ENCODE measurements around the gene ADA.

The ADA gene

GRCh38 chr20:44609516-44610312 is 41.8 kb downstream of the ADA start:
- H3K4me3 ChIP-seq (ENCODE audit: low read depth, low read length), result no peak overlapping the region
- DNase-seq (ENCODE audit: low read depth), result no peak

- no peak for DNase-seq (ENCODE audit: low read depth)
These were observed 42.4 kb downstream of the ADA start for GRCh38 chr20:44609006-44609515.

GRCh38 chr20:44606725-44607441 is 44.6 kb downstream of the ADA start:
- H3K4me3 ChIP-seq (ENCODE audit: low read depth, low read length), result no peak overlapping the region
- no peak for DNase-seq (ENCODE audit: low read depth)

More at GRCh38 chr20:44609006-44609515, 42.4 kb downstream of the ADA start:
- no peak overlapping the region for H3K4me3 ChIP-seq (ENCODE audit: low read depth, low read length)

- no peak for DNase-seq (ENCODE audit: low read depth)
- H3K4me3 ChIP-seq (ENCODE audit: low read depth, low read length), result no peak overlapping the region
These were observed 48.2 kb downstream of the ADA start for GRCh38 chr20:44603327-44603726.

- DNase-seq (ENCODE audit: low read depth), result peak; percentile 58
- H3K4me3 ChIP-seq (ENCODE audit: low read depth, low read length), result no peak overlapping the region
These were observed 49.7 kb downstream of the ADA start for GRCh38 chr20:44601801-44602204.

- no peak overlapping the region for H3K4me3 ChIP-seq (ENCODE audit: low read depth, low read length)
- no peak for DNase-seq (ENCODE audit: low read depth)
These were observed 50.2 kb downstream of the ADA start for GRCh38 chr20:44601236-44601671.

- no peak for DNase-seq (ENCODE audit: low read depth)
- no peak overlapping the region for H3K4me3 ChIP-seq (ENCODE audit: low read depth, low read length)
These were observed 50.7 kb downstream of the ADA start for GRCh38 chr20:44600758-44601201.

- DNase-seq (ENCODE audit: low read depth), result no peak
- H3K4me3 ChIP-seq (ENCODE audit: low read depth, low read length), result no peak overlapping the region
These were observed 51.2 kb downstream of the ADA start for GRCh38 chr20:44600301-44600700.

GRCh38 chr20:44599715-44600114 is 51.8 kb downstream of the ADA start:
- H3K4me3 ChIP-seq (ENCODE audit: low read depth, low read length), result no peak overlapping the region
- DNase-seq (ENCODE audit: low read depth), result no peak

GRCh38 chr20:44598423-44599305 is 52.8 kb downstream of the ADA start:
- DNase-seq (ENCODE audit: low read depth), result no peak
- H3K4me3 ChIP-seq (ENCODE audit: low read depth, low read length), result no peak overlapping the region

- DNase-seq (ENCODE audit: low read depth), result no peak
- no peak overlapping the region for H3K4me3 ChIP-seq (ENCODE audit: low read depth, low read length)
These were observed 53.6 kb downstream of the ADA start for GRCh38 chr20:44597930-44598329.

- no peak for DNase-seq (ENCODE audit: low read depth)
- H3K4me3 ChIP-seq (ENCODE audit: low read depth, low read length), result no peak overlapping the region
These were observed 54.0 kb downstream of the ADA start for GRCh38 chr20:44597516-44597915.

- no peak overlapping the region for H3K4me3 ChIP-seq (ENCODE audit: low read depth, low read length)
- no peak for DNase-seq (ENCODE audit: low read depth)
These were observed 54.6 kb downstream of the ADA start for GRCh38 chr20:44596876-44597275.

GRCh38 chr20:44596010-44596409 is 55.5 kb downstream of the ADA start:
- DNase-seq (ENCODE audit: low read depth), result no peak
- H3K4me3 ChIP-seq (ENCODE audit: low read depth, low read length), result no peak overlapping the region

- no peak for DNase-seq (ENCODE audit: low read depth)
- no peak overlapping the region for H3K4me3 ChIP-seq (ENCODE audit: low read depth, low read length)
These were observed 56.8 kb downstream of the ADA start for GRCh38 chr20:44594730-44595129.

GRCh38 chr20:44593751-44594150 is 57.7 kb downstream of the ADA start:
- DNase-seq (ENCODE audit: low read depth), result no peak
- H3K4me3 ChIP-seq (ENCODE audit: low read depth, low read length), result no peak overlapping the region

- no peak for DNase-seq (ENCODE audit: low read depth)
- no peak overlapping the region for H3K4me3 ChIP-seq (ENCODE audit: low read depth, low read length)
These were observed 59.1 kb downstream of the ADA start for GRCh38 chr20:44592366-44592765.

GRCh38 chr20:44590980-44591778 is 60.3 kb downstream of the ADA start:
- DNase-seq (ENCODE audit: low read depth), result no peak
- H3K4me3 ChIP-seq (ENCODE audit: low read depth, low read length), result no peak overlapping the region

- no peak for DNase-seq (ENCODE audit: low read depth)
- no peak overlapping the region for H3K4me3 ChIP-seq (ENCODE audit: low read depth, low read length)
These were observed 62.0 kb downstream of the ADA start for GRCh38 chr20:44589537-44589936.
